GM19463 (cell line): ENCODE measurements around the gene TMEM178B.

Source experiments
- ATAC-seq: cut with Tn5 transposase; IDR thresholded peaks from one replicate; pipeline ENCODE4 v1.9.1; 2021; ENCODE audit warnings: mild to moderate bottlenecking, moderate library complexity; ENCODE audit not compliant: unreplicated experiment

Gene TMEM178B

DNA sequence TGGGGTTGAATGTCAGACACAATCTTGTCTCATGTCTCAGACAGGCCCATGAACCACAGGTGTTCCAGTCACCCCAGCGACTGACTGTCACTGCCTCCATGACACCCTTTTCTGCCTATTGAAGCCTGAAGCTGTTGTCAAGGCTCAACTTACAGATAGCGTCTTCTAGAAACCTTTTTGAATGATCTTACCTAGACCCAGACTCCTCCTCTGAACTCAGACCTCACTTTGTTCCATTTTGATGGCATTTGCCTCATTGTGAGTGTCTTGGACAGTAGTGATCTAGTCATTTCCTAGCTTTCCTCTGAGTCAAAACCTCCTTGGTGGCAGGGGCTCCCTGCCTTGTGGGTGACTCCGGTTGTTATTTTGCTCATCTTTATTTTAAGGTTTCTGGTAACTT is 379.0 kb downstream of the TMEM178B start:
- no peak for ATAC-seq

GRCh38 chr7:141454338-141454737 is 380.5 kb downstream of the TMEM178B start:
- no peak for ATAC-seq

- no peak for ATAC-seq
Measured at GRCh38 chr7:141455723-141456122, 381.9 kb downstream of the TMEM178B start.

- ATAC-seq, result no peak
Measured at GRCh38 chr7:141456298-141456697, 382.4 kb downstream of the TMEM178B start.

GRCh38 chr7:141456711-141457110 is 382.8 kb downstream of the TMEM178B start:
- no peak for ATAC-seq

DNA sequence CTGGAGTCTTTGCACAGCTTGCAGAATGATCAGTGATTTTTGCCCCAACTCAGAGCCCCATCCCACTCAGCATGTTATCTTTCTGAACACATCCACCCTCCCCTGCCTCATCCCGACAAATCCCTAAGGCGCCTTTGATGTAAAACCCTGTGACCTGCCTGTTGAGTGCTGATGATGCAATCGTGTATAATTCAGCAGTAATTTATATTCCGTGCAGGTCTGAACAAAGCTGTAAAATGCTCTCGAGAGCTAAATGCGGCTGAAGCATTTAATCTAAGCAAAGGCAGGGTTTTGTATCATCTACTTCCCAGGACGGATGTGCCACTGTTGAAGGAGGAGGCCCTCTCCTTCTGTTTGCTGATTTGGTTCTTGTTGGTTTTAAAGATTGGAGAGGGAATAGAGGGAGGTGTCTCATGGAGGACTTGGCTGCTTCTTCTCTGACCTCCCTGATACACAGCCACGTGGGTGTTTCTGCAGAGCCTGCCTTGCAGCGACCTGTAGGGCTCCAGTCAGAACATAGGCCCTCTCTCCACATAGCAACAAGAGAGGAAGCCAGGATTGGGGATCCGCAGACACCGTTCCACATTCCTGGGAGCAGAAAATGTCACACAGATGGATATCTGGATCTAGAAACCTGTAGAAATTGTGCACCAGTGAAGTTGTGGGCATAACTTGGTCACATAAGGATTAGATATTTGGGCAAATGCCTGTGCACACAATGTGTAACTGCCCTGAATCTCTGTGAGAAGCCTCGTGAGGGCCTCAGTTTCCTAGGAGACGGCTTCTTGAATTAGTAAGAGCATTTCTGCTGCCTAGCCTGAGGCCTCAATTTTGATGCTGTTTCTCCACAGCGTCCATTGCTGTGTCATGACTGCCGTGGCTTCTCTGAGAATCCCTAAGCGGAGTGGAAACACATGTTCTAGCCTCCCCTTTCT is 387.2 kb downstream of the TMEM178B start:
- no peak for ATAC-seq

DNA sequence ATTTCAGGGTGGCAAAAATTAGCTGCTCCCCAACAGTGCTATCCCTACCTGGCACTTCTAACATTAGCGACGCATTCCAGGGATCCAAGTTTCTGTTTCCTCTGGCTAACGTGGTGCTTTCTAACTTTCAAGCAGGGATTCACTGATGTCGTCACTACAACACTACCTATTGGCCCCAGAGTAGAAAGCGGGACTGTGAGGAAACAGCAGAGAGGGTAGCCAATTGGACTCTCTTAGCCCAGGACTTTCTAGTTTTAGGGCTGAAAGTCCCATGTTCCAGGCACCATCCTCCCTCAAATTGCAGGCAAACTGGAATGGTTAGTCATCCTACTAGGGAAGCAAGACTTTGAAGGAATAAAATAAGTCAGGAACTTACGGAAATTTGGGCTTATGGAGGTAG is 388.1 kb downstream of the TMEM178B start:
- ATAC-seq, result no peak

GRCh38 chr7:141462958-141463357 is 389.1 kb downstream of the TMEM178B start:
- ATAC-seq, result no peak

DNA sequence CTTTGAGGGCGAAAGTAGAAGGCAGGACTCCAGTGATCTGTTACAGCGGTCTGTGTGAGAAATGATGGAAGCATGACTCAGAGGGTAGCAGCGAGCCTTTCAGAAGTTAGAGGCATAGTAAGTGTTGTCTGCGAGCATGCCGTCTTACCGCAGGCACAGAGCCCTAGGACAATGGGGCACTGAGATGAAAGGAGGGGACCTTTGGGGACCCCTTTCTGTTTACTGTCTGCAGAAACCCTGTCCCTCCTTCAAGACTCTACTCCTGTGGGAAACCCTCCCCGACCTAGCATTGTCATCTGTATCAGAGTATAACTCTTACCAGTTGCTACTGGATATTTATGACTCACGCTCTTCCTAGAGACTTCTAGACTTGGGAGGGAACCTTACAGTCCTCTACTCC is 390.1 kb downstream of the TMEM178B start:
- no peak for ATAC-seq

DNA sequence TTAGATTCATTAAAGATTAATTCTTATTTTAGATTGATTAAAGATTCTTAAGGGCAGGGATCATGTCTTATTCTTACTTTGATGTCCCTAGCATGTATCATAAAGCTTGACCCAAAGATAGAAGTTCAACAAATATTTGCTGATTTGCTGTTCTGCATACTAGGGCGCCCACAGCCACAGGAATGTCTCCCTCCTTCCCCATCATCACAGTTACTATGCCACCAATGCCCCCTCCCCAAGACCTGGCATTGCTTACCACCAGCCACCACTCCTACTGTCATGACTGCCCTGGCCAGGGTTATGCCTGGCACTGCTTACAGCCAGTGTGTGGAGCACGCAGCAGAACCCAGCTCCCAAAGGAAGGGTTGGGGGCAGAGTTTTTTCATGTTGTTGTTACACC is 390.7 kb downstream of the TMEM178B start:
- ATAC-seq, result no peak

GRCh38 chr7:141466151-141466904 is 392.5 kb downstream of the TMEM178B start:
- no peak for ATAC-seq

- no peak for ATAC-seq
Measured at GRCh38 chr7:141468341-141468740, 394.5 kb downstream of the TMEM178B start.

GRCh38 chr7:141475679-141476078 is 401.8 kb downstream of the TMEM178B start:
- no peak for ATAC-seq

GRCh38 chr7:141477865-141478264 is 404.0 kb downstream of the TMEM178B start:
- ATAC-seq, result no peak

- no peak for ATAC-seq
Measured at GRCh38 chr7:141478845-141479244, 405.0 kb downstream of the TMEM178B start.

DNA sequence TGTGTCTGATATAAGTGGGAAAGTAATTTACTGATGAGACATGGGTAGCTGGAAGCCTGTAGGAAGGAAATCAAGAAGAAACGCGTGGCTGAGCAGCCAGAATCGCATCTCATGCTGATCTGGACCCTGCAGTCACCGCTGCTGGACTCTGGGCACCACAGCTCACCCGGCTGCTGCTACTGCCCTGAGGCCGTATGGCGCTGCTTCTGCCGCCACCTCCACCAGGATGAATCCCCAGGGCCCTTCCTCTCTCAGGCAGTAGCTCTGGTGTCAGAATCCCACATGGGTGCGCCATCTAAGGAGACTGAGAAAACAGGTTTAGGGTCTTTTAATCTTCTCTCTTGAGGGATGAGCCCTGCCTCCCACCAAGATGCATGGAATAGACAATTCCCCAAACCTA is 407.1 kb downstream of the TMEM178B start:
- no peak for ATAC-seq

GRCh38 chr7:141481971-141482370 is 408.1 kb downstream of the TMEM178B start:
- no peak for ATAC-seq

- no peak for ATAC-seq
Measured at GRCh38 chr7:141483044-141483443, 409.2 kb downstream of the TMEM178B start.

GRCh38 chr7:141484907-141485306 is 411.0 kb downstream of the TMEM178B start:
- ATAC-seq, result no peak

GRCh38 chr7:141486959-141487358 is 413.1 kb downstream of the TMEM178B start:
- ATAC-seq, result no peak

GRCh38 chr7:141490474-141490873 is 416.6 kb downstream of the TMEM178B start:
- ATAC-seq, result no peak

DNA sequence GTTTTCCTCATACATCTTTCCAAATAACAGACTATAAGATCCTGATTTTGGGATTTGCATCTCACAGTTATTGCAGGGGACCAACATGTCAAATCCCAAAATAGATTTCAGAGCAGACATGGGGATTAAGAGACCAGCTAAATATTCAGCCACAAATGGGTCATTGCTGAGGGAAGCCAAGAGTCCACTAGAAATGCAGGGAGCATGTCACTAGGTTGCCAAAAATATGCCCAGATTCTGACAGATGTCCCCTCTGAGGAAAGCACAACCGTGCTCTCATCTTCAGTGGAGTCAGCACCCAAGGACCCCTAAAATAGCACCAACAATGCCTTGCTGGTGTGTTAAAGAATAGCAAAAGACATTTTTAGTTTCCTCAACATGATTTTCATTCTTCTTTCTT is 421.2 kb downstream of the TMEM178B start:
- ATAC-seq, result no peak
